OCI-LY3 (cell line): Measurements from ENCODE around the gene ZFAND5.

Source experiments
- CTCF ChIP-seq: fragments of 200-600, 300-600 bp; sonication (generic); IDR thresholded peaks from 2 replicates; pipeline ENCODE4 v1.5.1; 2014; ENCODE audit warnings: antibody characterized with exemption, low read length, low read depth
- EZH2phosphoT487 ChIP-seq: fragments of 200-600 bp; shearing (Covaris generic); IDR thresholded peaks from 2 replicates; pipeline ENCODE4 v1.6.1; 2018; ENCODE audit warnings: antibody characterized with exemption, mixed run types, low read depth

- TF ChIP-seq CTCF (no peak), EZH2phosphoT487 (no peak)
Measured at GRCh38 chr9:72354704-72355103, 10.3 kb downstream of the ZFAND5 start.
